HG03139 (cell line): ENCODE data around the gene SPRED2.

Experiments
- ATAC-seq: cut with Tn5 transposase; IDR thresholded peaks from one replicate; pipeline ENCODE4 v1.9.1; 2021; ENCODE audit not compliant: unreplicated experiment

Gene SPRED2

DNA sequence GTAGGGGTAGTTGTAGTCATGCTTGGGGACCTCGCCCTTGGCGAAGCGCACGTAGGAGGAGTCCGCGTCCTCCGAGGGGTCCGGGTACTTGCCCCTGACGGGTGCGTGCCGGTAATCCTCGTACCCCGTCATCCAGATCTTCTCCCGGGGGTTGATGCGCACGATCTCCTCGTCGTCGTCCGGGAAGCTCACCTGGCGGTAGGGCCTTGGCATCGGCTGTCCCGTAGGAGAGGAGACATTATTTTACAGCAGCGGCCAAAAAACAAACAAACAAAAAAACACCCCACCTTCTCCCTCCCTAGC is 118.5 kb downstream of the SPRED2 start:
- no peak for ATAC-seq

DNA sequence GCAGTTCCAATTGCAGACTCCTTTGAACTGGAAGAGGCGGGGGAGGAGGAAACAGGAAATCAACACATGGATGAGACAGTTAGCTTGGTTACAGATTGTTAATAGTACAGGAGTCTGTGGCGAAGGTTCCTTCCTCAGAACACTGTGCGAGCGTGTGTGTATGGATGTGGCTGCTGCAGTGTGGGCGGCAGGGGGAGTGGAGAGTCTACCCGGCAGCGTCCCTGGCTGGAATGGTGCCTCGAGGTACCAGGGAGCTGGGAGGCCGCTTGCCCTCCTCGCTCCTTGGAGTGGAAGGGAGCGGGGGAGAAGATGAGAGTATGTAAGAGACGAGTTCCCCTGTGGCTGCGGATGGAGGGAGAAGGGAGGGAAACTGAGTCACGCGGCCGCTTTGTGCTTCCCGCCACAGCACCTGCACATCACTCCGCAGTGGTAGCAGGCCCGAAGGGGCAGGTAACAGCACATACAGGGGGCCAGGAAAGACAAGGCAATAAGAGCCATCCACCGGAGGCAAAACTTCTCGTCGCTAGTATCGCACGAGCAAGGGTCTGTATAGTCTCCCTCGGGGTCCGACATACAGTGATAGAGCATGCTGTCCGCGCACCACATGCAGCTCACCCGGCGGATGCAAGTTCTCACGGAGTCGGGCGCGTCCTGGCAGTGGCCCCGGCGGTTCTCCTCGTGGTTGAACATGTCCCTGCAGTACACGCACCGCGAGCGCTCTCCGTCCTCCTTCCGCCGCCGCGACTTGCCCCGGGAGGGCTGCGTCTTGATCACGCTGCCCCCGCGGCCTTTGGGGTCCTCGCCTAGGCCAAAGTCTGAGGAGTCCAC is 119.1 kb downstream of the SPRED2 start:
- no peak for ATAC-seq

DNA sequence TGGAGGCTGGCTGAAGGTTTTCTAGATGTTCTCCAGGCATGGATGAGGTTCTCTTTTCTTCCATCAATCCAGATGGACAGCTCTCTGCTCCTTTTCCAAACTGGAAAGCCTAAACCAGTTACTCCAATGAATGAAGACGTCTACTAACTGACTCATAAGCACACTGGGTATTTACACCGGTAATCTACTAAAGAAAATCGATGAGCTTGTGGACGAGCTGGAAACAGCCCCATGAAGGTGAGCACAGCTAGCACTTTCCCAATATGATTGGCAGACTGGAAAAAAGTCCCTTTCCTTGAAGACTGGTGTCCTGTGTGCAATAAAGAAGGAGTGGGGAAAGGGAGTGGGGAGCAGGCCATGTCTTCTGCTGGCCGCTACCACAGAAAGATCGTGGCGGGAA is 120.8 kb downstream of the SPRED2 start:
- no peak for ATAC-seq

DNA sequence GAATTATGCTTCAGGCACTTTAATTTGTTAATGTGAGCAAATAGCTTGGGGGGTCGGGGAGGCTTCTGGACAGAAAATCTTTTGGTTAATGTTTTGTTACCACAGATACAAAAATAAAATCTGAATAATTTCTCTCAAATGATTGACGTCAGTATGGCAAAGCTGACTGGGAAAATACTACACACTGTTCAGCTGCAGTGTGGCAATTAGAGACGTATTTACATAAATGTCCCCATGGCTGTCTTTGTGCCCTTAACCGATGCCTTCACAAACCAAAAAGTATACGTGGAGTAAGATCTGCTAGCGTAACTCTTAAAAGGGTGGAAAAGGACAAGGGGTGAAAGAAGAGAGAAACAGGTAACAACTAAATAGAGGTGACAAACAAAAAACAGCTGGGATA is 121.3 kb downstream of the SPRED2 start:
- ATAC-seq, result no peak

DNA sequence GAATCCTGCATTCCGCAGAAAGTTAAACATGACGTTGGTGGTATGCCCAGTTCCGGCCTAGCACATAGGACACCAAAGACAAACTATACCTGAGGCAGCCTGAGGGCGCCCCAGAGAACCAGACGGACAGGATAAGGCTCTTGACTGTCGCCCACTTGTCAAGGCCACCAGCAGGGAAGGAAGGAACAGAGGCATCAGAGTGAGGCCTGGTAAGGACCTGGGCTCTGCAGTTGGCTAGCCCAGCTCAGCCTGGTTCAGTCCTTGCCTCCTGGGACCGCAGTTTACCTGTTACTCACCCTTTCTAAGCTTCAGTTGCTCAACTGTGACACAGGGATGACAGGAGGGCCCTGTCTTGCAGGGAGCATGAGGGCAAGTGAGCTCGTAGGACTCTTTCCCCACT is 122.7 kb downstream of the SPRED2 start:
- ATAC-seq, result no peak

DNA sequence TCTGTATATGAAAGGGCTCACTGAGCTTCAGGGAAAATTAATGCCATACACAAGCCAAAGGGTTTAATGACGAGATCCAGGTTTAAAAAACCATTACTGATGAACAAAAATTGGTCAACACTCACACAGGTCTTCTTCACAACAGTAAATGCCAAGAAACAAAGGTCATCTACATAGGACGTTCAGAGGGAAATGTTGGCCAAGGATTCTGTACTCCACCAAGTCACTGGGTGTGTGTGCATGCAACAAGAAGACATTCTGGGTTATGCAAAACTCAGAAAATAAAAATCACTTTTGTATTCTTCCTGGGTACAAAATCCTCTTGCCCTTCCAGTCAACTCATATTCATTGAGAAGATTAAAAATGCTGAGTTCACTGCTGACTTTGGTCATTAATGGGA is 126.5 kb downstream of the SPRED2 start:
- no peak for ATAC-seq

DNA sequence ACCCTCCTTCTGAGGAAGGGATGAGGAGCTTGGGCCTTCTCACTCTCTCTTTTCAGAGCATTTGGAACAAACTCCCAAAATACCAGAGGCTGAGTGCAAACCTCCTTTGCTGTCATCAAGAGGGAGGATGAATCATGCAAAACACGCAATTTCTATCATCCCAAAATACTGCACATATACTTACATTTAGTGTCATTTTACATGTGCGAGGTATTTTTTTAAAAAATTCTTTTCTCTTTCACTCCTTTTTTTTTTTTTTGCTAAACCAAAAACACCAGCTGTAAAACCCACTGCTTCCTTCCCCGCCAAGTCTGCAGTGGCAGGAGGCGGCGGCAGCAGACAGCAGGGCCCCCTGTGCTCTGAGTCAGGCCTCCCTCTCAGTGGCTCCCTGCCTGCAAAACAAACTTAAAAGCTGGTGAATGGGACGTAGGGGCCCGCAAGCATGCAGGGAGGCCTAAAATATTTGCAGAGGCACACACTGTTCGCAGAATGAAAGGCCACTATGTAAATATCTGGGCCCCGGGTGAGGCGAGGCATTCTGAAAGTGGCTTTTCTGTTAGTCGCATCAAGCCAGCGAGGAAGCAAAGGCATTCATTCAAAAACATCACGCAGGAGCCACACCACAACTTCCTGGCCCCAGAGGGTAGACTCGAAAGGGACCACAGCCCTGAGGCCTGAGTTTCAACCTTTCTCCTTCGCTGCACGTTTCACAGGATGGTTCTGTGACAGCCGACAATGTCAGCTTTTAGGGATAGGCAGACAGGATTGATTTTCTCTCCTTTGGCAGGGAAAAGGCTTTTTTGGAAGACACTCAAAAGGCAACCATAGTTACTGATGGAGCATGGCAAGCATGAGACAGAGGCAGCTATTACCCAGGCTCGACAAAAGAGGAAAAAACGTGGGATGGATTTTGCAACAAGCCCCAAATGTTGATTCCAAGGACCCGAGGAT is 131.4 kb downstream of the SPRED2 start:
- peak; percentile 79 for ATAC-seq

DNA sequence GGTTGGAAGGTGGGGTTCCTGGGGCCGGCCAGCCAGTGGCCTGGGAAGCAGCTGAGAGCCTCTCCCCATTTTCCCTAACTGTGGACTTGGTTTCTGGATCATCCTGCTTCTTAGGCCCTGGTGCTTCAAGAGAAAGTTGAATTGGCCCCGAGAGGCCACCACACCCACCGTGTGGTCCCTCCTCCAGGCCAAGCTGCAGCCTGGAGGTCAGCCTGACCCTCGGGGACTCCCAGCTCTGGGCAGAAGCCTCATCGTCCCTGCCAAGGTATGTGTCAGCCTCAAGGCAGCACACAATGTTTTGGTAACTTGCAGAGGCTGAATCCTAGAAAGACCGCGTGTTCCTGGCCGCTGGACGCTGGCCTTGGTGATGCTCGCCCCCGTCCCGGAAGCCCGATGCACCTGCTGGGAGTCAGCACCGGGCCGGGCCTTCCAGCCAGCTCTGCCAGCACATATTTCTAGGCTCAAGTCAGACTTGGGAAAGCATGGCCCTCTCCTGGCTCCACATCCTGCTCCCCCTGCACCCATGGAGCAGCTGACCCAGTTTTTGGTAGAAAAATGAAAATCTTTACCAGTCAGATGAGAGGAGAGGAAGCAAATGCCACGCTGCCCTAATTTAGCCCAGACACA is 132.2 kb downstream of the SPRED2 start:
- no peak for ATAC-seq

DNA sequence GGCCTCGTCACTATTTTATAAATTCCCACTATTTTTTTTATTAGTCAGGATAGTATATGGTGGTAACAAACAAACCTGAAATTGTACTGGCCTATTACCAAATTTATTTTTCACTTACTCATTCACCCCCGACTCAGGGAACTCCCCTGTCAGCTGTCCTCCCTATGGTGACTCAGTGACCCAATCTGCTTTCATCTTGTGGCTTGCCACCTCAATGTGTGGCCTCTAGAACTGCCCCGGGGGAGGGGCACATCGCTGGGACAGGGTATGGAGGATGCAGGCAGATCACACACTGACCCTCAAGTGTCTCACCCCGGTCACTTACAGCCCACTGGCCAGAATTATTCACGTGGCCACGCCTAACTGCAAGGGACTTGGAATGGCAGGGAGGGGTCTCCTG is 133.2 kb downstream of the SPRED2 start:
- no peak for ATAC-seq

DNA sequence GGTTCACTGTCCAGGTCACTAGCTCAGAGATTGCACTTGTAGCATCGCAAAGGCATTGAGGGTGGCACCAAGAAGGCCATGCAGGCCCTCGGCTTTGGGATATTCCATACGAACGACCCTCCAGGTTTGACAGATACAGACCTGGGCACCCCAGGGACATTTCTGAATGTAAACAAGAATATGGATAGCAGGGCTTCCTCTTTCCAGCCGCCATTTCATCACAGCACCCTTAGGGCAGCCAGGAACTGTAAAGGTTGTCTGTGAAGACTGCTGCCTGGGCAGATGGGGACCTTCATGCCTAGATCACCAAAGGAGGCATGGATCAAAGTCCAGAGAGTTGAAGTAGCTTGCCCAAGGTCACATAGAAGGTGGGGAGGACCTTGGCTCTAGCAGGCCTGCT is 134.3 kb downstream of the SPRED2 start:
- ATAC-seq, result no peak

DNA sequence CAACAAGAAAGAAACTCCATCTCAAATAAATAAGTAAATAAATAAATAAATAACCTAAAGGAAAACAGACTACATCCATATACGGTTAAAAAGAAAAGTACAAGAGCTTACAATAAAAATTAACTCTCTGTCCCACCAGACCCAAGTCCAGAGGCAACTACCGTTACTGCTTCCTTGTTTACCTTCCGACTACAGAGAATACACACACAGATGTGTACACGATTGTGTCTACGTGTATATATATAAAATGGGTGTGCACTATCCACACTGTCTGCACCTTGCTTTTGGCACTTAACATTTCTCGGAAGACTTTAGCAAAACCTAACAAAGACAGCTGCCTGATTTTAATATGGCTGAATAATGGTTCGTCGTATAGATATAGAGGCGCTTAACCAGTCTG is 134.9 kb downstream of the SPRED2 start:
- no peak for ATAC-seq

DNA sequence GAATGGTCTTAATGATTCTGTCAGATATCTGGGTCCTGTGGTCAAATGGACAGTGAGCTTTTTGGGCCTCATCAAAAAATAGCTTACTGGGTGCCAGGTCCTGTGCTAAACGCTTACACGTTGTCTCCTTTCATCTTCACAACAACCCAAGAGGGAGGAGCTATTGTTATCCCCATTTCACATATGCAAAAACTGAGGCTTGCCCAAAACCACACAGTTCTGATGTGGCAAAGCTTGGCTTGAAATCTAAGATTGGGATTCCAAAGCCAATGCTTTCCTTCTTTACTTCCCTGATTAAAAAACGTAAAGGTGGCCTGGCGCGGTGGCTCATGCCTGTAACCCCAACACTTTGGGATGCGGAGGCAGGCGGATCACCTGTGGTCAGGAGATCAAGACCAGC is 135.4 kb downstream of the SPRED2 start:
- ATAC-seq, result no peak

DNA sequence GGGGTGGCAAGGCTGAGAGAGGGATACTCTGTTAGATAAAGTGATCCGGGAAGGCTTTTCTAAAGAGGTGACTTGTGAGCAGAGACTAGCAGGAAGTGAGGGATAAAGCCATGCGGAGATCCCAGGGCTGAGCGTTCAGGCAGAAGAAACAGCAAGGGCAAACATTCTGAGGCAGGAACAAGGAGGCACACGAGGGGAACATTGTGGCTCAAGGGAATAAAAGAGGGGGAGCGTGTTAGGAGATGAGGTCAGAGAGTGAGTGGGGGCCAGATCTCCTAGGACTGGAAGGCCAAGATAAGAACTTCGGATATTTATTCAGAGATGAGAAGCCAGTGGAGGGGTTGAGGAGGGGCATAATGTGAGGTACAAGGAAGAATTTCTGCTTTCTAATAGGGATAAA is 137.7 kb downstream of the SPRED2 start:
- no peak for ATAC-seq

DNA sequence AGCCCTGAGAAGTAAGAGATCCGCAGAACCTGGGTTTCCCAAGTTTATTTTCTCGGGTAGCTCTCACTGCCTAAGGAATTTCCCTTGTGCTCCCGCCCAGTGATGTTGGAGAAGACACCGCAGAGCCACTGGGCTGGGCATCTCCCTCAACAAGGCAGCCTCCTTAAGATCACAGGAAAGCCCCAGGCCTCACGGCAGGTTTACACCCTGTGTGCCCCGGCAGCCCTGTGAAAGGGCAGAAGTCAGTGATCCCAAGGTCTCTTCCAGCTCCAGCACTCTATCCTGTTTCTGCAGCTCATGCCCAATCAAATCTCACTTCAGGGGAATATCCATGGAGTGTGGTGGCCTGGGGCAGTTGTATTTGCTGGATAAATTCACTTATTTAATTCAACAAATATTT is 138.3 kb downstream of the SPRED2 start:
- no peak for ATAC-seq

DNA sequence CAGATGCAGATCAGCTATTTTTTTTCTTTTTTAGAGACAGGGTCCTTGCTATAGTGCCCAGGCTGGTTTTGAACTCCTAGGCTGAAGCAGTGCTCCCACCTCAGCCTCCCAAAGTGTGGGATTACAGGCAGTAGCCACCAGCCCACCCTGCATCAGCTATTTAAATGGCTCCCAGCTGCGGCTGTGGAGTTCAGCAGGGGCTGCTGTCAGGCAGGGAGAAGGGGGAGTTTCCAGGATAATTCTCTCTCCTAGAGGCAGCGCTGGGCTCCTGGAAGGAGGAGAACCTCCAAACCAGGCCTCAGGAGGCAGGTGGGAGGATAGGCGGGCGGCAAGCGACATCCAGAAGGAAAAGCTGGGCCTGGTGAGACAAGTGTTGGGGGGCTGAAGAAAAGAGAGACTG is 139.0 kb downstream of the SPRED2 start:
- ATAC-seq, result no peak

DNA sequence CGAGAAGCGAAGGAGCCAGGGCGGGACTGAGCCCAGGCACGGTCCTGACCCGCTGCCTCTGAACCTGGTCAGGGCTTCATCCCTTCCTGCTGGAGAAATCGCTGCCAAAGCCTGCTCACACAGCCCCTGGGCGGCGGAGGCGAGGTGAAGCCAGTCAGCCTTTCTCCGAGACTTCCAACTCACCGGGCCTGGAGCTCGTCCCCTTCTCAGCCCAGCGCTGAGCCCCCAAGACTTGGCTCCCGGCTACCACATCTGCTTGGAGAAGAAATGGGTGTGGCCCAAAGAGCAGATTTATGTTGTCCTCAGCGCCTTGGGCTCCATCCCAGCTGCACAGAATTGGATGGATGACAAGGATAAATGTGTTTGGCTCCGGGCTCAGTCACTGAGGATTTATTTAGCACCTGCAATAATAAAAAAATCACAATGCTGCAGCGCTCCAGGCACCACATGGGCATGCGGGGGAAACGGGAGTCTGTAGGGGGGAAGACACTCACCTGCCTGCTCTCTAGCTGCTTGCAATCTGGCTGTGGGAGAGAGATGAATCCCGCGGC is 139.9 kb downstream of the SPRED2 start:
- ATAC-seq, result no peak

DNA sequence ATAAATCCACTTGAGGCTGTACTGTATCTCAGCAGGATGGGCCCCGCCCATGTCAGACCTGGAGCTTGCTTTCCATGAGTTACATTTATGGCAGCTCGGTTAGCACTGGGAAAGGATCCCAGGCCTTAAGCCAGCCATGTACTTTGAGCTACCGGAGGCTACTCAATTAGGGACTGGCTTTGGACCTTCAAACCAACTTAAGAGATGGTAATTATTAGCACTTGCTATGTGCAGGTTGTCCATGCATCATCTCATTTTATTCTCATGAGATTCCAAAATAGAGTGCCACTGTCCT is 140.3 kb downstream of the SPRED2 start:
- ATAC-seq, result no peak

DNA sequence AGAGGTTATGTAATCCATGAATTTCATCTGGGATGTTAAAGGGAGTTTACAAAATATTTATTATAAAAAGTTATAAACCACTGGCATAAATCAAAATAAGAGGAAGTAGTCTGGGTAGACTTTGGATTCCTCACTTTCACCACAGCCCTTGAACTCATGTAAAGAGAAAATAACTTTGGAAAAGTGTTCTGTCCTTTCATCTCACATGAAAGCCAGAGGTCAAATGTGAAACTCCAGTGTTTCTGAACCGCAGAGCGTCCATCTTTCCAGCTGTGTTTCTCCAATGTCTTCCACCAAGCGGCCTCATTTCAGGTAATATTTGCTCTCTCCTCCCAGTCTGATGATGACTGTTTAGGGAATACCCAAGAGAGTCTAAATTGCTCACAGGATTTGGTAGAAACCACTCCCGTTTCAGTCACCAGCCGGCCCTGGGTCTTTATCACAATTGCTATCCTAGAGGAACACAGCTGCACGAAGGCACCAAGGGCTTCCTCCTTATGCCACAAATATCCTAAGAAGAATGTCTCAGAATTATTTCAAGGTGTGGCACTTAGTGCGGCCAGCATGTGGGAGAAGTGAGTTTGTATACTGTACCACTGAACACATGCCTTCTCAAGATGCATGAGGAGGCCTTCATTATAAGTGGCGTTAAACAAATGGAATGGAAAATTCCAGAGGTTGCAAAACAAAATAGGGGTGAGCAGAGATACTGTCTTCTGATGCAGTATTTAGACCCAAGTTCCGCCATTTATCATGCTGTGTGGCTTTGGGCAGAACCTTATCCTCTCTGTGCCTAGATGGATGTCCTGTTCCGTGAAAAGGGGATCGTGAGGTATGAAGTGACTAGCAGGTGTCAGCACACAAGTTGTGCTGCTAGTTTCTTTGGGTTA is 140.9 kb downstream of the SPRED2 start:
- no peak for ATAC-seq

DNA sequence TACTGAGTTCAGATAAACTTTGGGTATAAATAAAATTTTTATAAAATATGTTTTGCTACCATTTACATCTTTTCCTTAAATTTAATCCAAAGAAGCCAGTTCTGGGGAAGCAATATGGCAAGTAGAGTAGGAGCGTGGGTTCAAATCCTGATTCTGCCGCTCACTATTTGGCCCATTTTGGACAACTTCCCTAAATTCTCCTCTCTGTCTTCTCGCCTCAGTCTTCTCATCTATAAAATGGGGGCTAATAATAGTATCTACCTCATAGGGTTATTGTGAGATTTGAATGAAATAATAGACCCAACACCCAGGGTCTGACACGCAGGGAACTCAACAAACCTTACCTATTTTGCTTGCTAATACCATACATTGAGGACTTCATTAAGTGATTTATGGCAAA is 145.0 kb downstream of the SPRED2 start:
- ATAC-seq, result no peak

DNA sequence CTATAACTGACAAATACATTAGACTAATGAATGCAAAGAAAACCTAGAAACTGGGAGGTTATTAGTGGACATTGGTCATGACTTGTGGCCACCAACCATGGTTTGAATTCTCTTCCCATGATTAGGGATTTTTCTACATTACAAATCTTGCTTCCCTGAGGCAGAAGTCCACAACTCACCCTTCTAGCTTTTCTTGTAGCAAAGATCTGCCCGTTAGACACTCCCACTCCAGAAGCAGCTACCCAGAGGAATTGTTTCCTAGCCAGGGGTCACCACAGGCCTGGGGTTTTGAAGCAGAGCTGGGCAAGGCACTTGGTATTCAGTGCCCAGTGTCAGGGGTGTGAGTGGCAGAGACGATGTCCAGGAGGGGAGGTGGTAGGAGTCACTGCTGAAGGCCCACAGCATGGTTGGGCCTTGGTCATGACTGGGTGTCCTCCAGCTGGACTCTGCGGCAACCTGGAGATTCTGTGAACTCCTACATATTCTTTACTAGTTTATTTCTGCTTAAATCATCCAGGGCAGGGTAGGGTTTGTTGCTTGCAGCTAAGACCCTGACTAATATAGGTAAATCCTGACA is 149.8 kb downstream of the SPRED2 start:
- no peak for ATAC-seq
